ENCODE results near the gene CAP2. TPM values are rescaled to one million over a fixed set of nuclear protein-coding genes. Genes with fewer than 3 reads are reported as not detected.
"Not testable (repeated sequence)": the region's sequence is repeated elsewhere in the genome, so short reads cannot be mapped to it uniquely, and the experiment has no call there.

Gene CAP2
- total and polyA plus RNA-seq, 2 experiments from 2014 or later = 4.8 to 22.5 TPM

DNA sequence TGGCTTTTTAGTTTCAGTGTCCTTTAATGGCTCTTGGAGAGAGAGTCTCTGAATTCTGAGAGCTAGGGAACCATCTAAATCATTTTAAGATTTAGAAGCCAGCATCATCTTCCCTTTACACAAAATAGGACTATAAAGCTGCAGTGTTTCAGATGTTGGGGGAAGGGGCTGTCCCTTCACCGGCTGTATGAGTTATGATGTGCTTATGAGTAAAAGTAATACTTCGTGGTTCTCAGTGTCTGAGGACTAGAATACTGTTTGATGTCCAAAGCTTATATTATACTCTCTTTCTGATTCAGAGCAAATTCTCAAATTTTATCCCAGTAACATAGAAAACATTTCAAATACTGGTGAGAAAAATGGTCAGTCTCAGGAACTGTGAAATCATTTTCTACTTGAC is 143.2 kb downstream of the CAP2 start:
- Histone ChIP-seq H3K27ac (no peak overlapping the region), H3K9ac (no peak overlapping the region), H4K20me1 (ENCODE audit: insufficient read depth) (no peaks in the 10 kb centered on the region), H3K27me3 (replicated peaks; ENCODE audit: insufficient read depth) (no peaks in the 10 kb centered on the region), H3K36me3 (ENCODE audit: low read depth) (no peaks in the 10 kb centered on the region), H3K9me3 (ENCODE audit: low read depth) (no peaks in the 10 kb centered on the region), H3K9me2 (ENCODE audit: insufficient read depth) (no peaks in the 10 kb centered on the region), H3K4me3 (no peak overlapping the region), H2AFZ (no peak overlapping the region), H3K79me2 (ENCODE audit: insufficient read depth) (no peaks in the 10 kb centered on the region), H3F3A (ENCODE audit: insufficient read depth) (no peaks in the 10 kb centered on the region), H3K4me2 (ENCODE audit: unreplicated experiment) (no peak overlapping the region), H3K4me1 (ENCODE audit: insufficient read depth) (no peaks in the 10 kb centered on the region)
- TF ChIP-seq EZH2phosphoT487 (IDR thresholded peaks at IDR 0.05; ENCODE audit: insufficient read depth, low read depth) (no peak), EZH2 (IDR thresholded peaks at IDR 0.05; ENCODE audit: insufficient read depth, poor library complexity, severe bottlenecking) (no peak)
- WGBS, 2 experiments (ENCODE audit: low coverage in 1 of 2, low lambda C conversion rate in 2 of 2, missing lambda C conversion rate in 2 of 2) = 69 to 74% methylated on average over 2 of the region's 2 CpGs
- DNase-seq = no peak
- in situ Hi-C loops (cut with MboI) = no loop called here

DNA sequence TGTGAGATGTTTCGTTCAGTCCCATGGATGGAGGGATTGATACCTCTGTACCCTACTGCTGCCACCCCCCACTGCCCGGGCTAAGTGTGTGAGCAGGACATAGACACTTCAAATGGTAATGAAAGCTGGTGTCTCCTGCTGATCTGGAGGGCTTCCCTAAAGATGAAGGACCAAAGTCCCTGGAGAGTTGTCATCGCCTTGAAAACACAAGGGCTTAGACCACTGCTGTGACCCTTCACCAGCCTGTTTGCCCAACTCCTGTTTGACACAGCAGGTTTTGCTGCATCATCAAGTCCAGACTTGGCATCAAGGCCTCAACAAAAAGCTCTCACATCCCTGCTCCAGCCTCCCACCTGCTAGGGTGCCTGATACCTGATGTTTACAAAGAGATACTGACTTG is 148.8 kb downstream of the CAP2 start:
- no peaks in the 10 kb centered on the region for H3K9me2 ChIP-seq (ENCODE audit: insufficient read depth)
- DNase-seq = no peak
- H3K36me3 ChIP-seq (ENCODE audit: low read depth) = no peaks in the 10 kb centered on the region
- H3K4me2 ChIP-seq (ENCODE audit: unreplicated experiment) = no peak overlapping the region
- no peaks in the 10 kb centered on the region for H3K27me3 ChIP-seq (replicated peaks; ENCODE audit: insufficient read depth)
- H3K9me3 ChIP-seq (ENCODE audit: low read depth) = no peaks in the 10 kb centered on the region
- H3K4me1 ChIP-seq (ENCODE audit: insufficient read depth) = no peaks in the 10 kb centered on the region
- TF ChIP-seq EZH2phosphoT487 (IDR thresholded peaks at IDR 0.05; ENCODE audit: insufficient read depth, low read depth) = no peak
- TF ChIP-seq EZH2 (IDR thresholded peaks at IDR 0.05; ENCODE audit: insufficient read depth, poor library complexity, severe bottlenecking) = no peak
- H3K27ac ChIP-seq = no peak overlapping the region
- H2AFZ ChIP-seq = no peak overlapping the region
- H3K9ac ChIP-seq = no peak overlapping the region
- H3K79me2 ChIP-seq (ENCODE audit: insufficient read depth) = no peaks in the 10 kb centered on the region
- in situ Hi-C loops (cut with MboI) = no loop called here
- H4K20me1 ChIP-seq (ENCODE audit: insufficient read depth) = no peaks in the 10 kb centered on the region
- 91 to 95% methylated on average over 3 of the region's 3 CpGs for WGBS, 2 experiments (ENCODE audit: low coverage in 1 of 2, low lambda C conversion rate in 2 of 2, missing lambda C conversion rate in 2 of 2)
- H3F3A ChIP-seq (ENCODE audit: insufficient read depth) = no peaks in the 10 kb centered on the region
- no peak overlapping the region for H3K4me3 ChIP-seq

DNA sequence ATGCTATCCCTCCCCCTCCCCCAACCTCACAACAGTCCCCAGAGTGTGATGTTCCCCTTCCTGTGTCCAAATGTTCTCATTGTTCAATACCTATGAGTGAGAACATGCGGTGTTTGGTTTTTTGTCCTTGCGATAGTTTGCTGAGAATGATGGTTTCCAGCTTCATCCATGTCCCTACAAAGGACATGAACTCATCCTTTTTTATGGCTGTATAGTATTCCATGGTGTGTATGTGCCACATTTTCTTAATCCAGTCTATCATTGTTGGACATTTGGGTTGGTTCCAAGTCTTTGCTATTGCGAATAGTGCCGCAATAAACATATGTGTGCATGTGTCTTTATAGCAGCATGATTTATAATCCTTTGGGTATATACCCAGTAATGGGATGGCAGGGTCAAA is 152.3 kb downstream of the CAP2 start:
- H2AFZ ChIP-seq; H3K36me3 ChIP-seq (ENCODE audit: low read depth); H3F3A ChIP-seq (ENCODE audit: insufficient read depth); DNase-seq; in situ Hi-C loops (cut with MboI); H3K9me3 ChIP-seq (ENCODE audit: low read depth); H4K20me1 ChIP-seq (ENCODE audit: insufficient read depth); H3K4me2 ChIP-seq (ENCODE audit: unreplicated experiment); H3K27ac ChIP-seq; H3K9me2 ChIP-seq (ENCODE audit: insufficient read depth); H3K27me3 ChIP-seq (replicated peaks; ENCODE audit: insufficient read depth); H3K4me1 ChIP-seq (ENCODE audit: insufficient read depth); H3K9ac ChIP-seq; H3K79me2 ChIP-seq (ENCODE audit: insufficient read depth); H3K4me3 ChIP-seq: not testable (repeated sequence)
- 93 to 96% methylated on average over 2 to 4 of the region's 4 CpGs for WGBS, 2 experiments (ENCODE audit: low coverage in 1 of 2, low lambda C conversion rate in 2 of 2, missing lambda C conversion rate in 2 of 2)

DNA sequence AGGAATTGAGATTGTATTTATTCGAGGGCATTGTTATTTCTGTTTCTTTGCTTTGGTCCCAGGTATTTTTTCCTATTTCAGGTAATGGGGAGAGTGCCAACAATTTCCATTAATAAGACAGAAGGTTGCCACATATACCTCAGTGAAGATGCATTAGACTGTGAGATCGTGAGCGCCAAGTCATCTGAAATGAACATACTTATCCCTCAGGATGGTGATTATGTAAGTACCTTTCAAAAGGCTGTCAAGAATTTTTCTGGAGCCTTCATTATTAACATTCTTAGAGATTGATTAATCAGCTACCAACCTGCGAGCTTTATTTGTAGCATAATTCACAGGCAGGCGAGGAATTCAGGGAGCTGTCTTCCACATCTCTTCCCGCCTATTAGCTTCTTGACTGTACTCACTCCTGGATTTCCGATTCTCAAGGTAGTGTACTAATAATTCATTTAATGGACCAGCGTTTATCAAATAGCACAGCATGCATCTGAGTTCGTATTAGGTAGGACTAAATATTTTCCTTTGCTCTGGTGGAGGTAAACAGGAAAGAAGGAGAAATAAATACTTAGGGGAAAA is 158.1 kb downstream of the CAP2 start:
- Histone ChIP-seq H4K20me1 (ENCODE audit: insufficient read depth) (no peaks in the 10 kb centered on the region), H3K9me3 (ENCODE audit: low read depth) (no peaks in the 10 kb centered on the region), H3K4me1 (ENCODE audit: insufficient read depth) (no peaks in the 10 kb centered on the region), H3K4me2 (ENCODE audit: unreplicated experiment) (no peak overlapping the region), H2AFZ (no peak overlapping the region), H3K9ac (no peak overlapping the region), H3K36me3 (ENCODE audit: low read depth) (no peaks in the 10 kb centered on the region), H3F3A (ENCODE audit: insufficient read depth) (no peaks in the 10 kb centered on the region), H3K27ac (no peak overlapping the region), H3K27me3 (replicated peaks; ENCODE audit: insufficient read depth) (no peaks in the 10 kb centered on the region), H3K79me2 (ENCODE audit: insufficient read depth) (no peaks in the 10 kb centered on the region), H3K4me3 (no peak overlapping the region), H3K9me2 (ENCODE audit: insufficient read depth) (no peaks in the 10 kb centered on the region)
- in situ Hi-C loops (cut with MboI) = no loop called here
- TF ChIP-seq EZH2 (IDR thresholded peaks at IDR 0.05; ENCODE audit: insufficient read depth, poor library complexity, severe bottlenecking) = no peak
- TF ChIP-seq EZH2phosphoT487 (IDR thresholded peaks at IDR 0.05; ENCODE audit: insufficient read depth, low read depth) = no peak
- DNase-seq = no peak
- WGBS, 2 experiments (ENCODE audit: low coverage in 1 of 2, low lambda C conversion rate in 2 of 2, missing lambda C conversion rate in 2 of 2) = 89 to 92% methylated on average over 9 of the region's 9 CpGs

DNA sequence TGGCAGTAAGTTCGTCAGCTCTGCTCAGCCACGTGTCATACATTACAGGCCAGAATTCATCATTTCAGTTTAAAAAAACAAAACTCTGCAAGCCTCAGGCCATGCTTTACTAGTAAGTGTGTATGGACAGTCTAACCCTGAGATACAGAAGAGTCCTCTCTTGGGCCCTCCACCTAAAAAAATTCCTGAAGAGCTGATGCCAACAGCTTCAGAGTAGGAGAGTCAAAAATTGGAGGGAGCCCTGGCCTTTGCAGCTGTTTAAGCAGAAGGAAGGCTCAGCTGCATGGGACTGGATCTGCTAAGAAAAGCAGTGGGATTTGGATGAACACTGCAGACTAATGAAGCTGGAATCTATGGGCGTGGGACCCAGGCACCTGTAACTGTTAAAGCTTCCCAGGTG is 159.5 kb downstream of the CAP2 start:
- Histone ChIP-seq H3F3A (ENCODE audit: insufficient read depth) (no peaks in the 10 kb centered on the region), H3K4me2 (ENCODE audit: unreplicated experiment) (no peak overlapping the region), H3K9me3 (ENCODE audit: low read depth) (no peaks in the 10 kb centered on the region), H3K36me3 (ENCODE audit: low read depth) (no peaks in the 10 kb centered on the region), H3K27ac (no peak overlapping the region), H3K9ac (no peak overlapping the region), H2AFZ (no peak overlapping the region), H4K20me1 (ENCODE audit: insufficient read depth) (no peaks in the 10 kb centered on the region), H3K4me3 (no peak overlapping the region), H3K79me2 (ENCODE audit: insufficient read depth) (no peaks in the 10 kb centered on the region), H3K27me3 (replicated peaks; ENCODE audit: insufficient read depth) (no peaks in the 10 kb centered on the region), H3K4me1 (ENCODE audit: insufficient read depth) (no peaks in the 10 kb centered on the region), H3K9me2 (ENCODE audit: insufficient read depth) (no peaks in the 10 kb centered on the region)
- in situ Hi-C loops (cut with MboI) = no loop called here
- no peak for DNase-seq
- 78 to 79% methylated on average over 3 of the region's 3 CpGs for WGBS, 2 experiments (ENCODE audit: low coverage in 1 of 2, low lambda C conversion rate in 2 of 2, missing lambda C conversion rate in 2 of 2)
- no peak for TF ChIP-seq EZH2phosphoT487 (IDR thresholded peaks at IDR 0.05; ENCODE audit: insufficient read depth, low read depth)
- TF ChIP-seq EZH2 (IDR thresholded peaks at IDR 0.05; ENCODE audit: insufficient read depth, poor library complexity, severe bottlenecking) = no peak

Measured in GM23248 (cell line).